GM18511 (cell line): ENCODE measurements around the gene DPPA4.

Source experiments
- ATAC-seq: cut with Tn5 transposase; IDR thresholded peaks from one replicate; pipeline ENCODE4 v1.9.1; 2021; ENCODE audit warnings: mild to moderate bottlenecking, moderate library complexity; ENCODE audit not compliant: unreplicated experiment

The DPPA4 gene

DNA sequence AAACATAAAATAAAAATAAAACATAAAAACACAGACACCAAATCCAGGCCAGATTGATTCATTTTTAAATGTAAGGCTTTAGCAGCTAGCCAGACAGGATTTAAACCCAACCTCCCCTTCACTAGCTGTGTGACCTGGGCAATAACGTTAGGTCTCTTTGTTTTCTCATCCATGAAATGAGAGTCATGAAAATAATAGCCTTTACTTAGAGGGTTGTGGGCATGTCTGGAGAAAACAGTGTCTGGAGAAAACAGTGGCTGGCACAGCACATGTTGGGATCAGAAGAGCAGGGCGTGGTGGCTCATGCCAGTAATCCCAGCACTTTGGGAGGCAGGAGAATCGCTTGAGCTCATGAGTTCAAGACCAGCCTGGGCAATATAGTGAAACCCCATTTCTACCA lies 1.9 kb upstream of the DPPA4 start:
- no peak for ATAC-seq

DNA sequence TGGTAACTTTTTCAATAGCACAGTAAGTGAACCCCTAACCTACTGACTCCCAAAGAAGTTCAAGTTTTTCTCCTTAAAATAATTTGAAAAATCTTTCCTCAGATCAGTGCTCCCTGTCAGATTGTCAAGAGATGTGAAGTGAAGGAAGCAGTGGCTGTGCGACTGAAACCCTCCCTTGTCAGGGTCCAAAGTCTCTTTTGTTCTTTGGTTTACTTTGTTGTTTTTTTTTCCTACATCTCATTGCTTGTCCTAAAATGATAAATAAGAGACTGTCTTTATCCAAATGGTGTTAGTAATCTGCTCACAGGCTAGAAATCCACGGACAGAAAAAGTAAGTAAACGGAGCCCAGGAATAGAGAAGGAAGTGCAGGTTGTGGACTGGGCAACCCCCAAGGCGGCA lies 976 bp upstream of the DPPA4 start:
- no peak for ATAC-seq

DNA sequence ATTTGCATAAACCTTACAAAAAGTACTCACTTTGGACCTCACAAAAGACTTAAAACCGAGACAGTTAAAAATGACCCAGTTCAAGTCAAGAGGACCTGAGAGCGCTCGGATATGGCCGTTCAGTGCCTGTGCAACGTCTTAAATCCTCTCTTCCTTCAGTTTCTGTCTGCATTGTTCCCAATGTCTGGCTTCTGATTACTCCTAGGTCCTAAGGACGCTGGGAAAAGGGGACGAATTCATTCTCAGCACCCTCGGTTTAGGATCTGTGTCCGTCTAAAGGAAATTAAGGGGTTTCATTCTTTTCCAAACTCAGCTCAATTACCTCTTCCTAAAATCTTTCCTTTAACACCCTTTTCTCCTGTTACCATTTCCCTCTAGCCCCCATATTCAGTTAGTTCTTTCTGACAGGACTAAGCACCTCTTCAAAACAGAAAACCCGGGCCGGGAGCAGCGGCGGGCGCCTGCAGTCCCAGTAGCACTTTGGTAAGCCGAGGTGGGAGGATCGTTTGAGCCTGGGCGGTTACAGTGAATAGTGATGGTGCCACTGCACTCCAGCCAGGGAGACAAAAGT lies 970 bp downstream of the DPPA4 start:
- no peak for ATAC-seq

DNA sequence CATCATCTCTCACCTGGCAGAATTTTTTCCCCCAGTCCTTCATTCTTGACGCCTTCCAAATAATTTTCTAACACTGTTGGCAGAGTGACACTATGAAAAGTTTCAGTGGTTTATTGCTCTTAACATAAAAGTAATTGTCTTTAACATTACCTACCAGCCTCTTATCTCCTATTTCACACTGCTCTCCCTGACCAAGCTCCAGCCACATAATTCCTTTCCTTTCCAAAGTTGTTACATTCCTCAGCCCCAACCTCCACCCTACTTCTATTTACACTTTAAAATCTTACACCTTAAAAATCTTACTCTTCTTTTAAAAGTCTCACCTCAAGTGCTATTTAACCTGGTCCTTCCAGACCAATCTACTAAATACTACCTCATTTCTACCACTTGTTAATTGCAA lies 2.8 kb downstream of the DPPA4 start:
- ATAC-seq = no peak

DNA sequence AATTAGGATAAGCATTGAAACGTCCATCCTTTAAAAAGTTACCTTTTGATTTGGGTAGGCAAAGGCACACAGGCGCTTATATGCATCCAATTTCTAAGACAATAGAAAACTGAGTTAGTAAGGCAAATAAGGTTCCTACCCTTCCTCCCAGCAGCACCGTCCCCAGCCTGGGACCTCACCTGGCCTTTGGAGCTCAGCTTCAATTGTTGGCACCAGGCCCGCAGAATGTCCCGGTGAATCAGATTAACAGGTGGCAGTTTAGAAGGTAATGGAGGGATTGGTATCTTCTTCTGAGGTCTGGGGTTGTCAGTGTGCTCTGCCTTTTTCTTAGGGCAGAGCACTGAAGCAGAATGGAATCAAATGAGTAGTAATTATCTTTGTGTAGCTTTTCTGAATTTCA lies 5.7 kb downstream of the DPPA4 start:
- ATAC-seq = no peak

DNA sequence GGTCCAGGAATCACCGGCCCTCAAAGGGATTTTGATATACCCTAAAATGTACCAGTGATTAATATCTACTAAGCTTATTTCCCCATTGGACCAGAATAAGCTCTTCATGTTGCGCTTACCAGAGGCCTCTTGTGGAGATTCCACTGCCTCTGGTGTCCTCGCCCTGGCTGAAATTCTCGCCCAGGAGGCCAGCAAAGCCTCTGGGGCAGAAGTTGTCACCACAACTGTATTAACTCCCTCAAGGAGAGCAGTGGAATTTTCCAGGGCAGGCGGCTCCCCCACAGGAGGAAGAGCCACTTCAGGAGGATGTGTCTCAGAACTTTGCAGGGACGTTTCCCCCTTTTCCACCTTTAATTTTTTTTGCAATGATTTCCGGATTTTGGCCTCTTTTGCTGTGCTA lies 6.9 kb downstream of the DPPA4 start:
- ATAC-seq = no peak

DNA sequence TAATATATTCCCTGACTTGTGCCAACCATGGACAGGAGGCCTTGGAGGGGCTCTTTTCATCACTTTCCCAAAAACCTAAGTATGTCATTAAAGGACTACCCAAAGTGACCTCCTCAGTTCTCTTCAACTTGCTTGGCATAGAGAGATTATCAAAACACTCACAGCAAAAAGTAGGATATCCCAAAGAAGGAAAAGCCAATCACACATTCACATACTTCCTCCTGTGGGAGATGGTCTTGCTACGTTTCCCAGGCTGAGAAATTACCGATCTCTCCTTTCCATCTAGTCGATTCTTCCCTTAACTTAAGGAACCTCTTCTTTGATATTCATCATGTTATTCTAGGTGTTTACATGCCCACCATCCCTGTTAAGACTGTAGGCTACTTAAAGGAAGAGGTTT lies 9.1 kb downstream of the DPPA4 start:
- no peak for ATAC-seq

DNA sequence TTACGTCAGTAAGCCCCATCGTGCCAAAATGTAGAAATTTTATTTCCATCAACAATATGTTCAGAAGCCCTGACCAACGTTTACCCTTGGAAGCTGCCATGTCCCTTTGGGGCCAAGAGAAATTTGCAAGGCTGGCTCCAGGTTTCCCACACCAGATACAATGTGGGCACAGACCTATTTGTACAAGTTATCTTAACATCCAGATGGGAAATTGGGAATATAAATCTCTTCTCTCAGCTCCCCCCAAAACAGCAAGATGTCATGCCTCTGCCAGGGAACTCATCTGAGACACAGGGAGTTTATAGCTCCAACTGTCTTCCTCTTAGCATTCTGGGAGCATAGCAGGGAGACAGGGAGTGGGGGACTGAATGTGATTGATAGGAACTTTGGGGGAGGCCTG lies 11.7 kb downstream of the DPPA4 start:
- no peak for ATAC-seq

DNA sequence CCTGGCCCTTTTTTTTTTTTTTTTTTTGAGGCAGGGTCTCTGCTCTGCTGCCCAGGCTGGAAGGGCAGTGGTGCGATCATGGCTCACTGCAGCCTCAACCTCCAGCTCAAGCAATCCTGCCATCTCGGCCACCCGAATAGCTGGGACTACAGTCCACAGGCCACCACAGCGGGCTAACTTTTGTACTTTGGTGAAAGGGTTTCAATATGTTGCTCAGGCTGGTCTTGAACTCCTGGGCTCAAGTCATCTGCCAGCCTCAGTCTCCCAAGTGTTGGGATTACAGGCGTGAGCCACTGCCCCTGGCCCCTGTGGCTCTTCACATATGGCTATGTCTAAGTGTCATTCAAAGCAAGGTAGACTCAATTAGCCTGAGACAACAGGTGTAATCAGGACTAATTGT lies 12.2 kb downstream of the DPPA4 start:
- ATAC-seq = no peak

DNA sequence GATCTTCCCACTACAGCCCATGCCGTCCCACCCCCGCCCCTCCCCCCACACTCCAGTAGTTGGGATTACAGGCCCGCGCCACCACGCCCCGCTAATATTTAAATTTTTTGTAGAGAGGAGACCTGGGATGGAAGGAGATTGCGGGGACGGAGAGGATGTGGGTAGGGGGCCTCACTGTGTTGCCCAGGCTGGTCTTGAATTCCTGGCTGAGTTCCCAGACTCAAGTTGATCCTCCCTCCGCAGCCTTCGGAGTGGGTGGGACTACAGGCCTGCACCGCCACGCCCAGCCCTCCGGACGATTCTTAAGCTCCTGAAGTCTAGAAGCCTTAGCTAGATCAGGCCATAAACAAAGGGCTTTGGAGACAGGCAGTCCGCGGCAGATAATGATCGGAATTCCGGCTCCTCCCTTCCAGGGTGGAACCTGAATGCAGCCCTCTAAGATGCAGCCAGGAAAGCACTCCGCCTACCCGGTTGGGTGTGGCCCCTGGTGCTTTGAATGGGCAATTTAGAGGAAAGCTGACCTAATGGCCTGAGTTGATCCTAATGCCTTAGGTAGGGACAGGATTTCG lies 21.1 kb downstream of the DPPA4 start, which contains the start of gene DPPA2:
TSS of gene DPPA2 (minus strand) at position 356 of the 569 bp plus-strand sequence. CDS start 1,975 bp downstream, outside the sequence.
- no peak for ATAC-seq

DNA sequence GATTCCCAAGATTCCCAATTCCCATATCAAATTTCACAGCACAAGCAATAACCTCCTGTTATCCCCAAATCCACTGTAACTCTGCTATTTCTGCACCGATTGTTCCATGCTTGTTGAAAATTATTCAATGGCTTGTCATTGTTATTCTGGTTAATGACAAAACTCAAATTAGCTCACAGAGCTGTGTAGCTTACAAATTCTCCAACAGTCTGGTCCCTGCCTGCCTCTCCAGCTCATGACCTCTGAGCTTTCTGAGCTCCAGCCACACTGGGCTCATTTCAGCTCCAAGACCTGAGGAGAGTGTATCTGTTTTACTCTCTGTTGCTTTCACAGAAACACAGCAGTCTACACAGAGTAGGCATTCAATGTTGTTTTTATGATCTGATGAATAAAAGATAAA lies 24.3 kb downstream of the DPPA4 start:
- ATAC-seq = no peak

DNA sequence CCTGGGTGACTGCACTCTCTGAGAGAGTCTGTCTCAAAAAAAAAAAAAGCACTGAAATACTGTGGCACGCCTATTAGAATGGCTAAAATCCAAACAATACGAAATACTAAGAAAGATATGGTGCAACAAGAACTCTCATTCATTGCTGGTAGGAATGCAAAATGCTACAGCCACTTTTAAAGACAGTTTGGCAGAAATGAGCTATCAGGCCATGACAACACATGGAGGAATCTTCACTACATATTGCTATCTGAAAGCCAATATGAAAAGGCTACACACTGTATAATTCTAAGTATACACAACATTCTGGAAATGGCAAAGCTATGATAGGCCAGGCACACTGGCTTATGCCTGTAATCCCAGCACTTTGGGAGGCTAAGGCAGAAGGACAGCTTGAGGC lies 39.9 kb downstream of the DPPA4 start:
- ATAC-seq = no peak

DNA sequence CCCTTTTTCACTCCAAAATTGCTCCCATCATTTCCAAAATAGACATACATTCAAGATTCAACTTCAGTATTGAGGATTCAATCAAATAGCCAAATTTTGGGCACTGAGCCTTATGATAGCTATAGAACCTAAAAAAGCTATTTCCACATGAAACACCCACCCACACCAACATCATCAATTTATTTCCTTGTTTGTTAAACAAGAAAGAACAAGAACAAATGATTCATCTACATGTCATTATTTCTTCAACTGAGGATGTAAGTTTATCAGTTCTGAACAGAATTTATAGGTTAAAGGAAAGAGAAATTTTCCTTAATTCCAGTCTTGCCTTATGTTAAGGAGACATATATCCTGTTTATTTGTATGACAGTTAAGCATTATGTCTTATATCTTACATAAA lies 53.3 kb downstream of the DPPA4 start:
- no peak for ATAC-seq

DNA sequence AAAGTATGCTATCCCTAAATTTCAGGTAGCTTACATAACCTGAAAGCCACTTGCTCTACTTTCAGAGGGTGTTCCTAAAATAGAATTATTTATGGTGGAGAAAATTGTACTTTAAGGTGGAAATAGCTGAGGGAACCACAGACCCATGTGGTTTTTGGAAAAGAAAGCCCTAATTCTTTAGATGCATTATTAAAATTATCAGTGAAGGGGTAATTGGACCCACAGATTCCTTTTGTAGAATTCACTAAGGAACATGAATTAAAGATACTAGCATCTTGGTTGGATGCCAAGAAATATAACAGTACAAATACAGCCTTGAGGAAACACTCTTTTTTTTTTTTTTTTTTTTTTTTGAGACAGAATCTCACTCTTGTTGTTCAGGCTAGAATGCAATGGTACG lies 58.8 kb downstream of the DPPA4 start:
- ATAC-seq = no peak

DNA sequence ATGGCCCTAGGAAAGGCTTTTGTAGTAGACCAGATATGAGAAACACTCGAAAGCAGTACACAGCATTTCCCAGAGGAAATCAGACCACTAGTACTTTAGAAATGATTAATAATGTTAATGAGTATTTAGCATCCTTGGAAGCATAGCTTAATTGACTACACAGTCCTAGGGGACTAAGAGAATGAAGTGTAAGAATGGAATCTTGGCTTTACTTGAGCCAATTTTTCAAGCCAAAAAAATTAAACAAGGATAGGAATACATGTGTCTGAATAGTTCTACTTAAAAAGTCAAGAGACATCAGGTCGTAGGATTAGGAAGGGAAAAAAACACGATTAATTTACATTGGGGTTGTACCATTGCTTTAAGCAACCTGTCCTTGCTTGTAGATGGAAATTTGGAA lies 59.2 kb downstream of the DPPA4 start:
- no peak for ATAC-seq
